Psoas muscle (tissue), 8 donors: ENCODE data around the gene TACSTD2. TPM values are rescaled to one million over a fixed set of nuclear protein-coding genes. Genes with fewer than 3 reads are reported as not detected.

Experiments
- ATAC-seq, 4 donors: fragments of 200-7000 bp; cut with Tn5 transposase; one replicate each; pipeline ENCODE4 v1.9.1; 2020; ENCODE audit warnings: moderate library complexity in 3 of 4, mild to moderate bottlenecking in 2 of 4
- DNase-seq, 2 donors: peaks; one replicate each; pipeline ENCODE4 v3.0.0-alpha.2; 2020
- H3K27ac ChIP-seq: fragments of 200-600 bp; one replicate; pipeline ENCODE4 v1.8.0; 2022
- H3K27me3 ChIP-seq, 3 donors: fragments of 200-600 bp in 1 of 3; one replicate each; pipeline versions ENCODE4 v1.6.1 to v1.8.0; 2013 to 2022; ENCODE audit warnings: low read length in 2 of 3, mild to moderate bottlenecking in 2 of 3, moderate library complexity in 1 of 3; ENCODE audit not compliant: insufficient read depth in 3 of 3
- H3K36me3 ChIP-seq, 2 donors: fragments of 200-600 bp in 1 of 2; one replicate each; pipeline versions ENCODE4 v1.6.1 to v1.8.0; 2013 to 2022; ENCODE audit warnings: low read depth in 1 of 2, mild to moderate bottlenecking in 1 of 2, moderate library complexity in 1 of 2; ENCODE audit not compliant: insufficient read depth in 1 of 2
- H3K4me1 ChIP-seq: fragments of 200-600 bp; one replicate; pipeline ENCODE4 v1.8.0; 2022
- H3K4me3 ChIP-seq: fragments of 200-600 bp; one replicate; pipeline ENCODE4 v1.8.0; 2022; ENCODE audit warnings: mild to moderate bottlenecking
- H3K9me3 ChIP-seq: fragments of 200-600 bp; one replicate; pipeline ENCODE4 v1.8.0; 2022
- CTCF ChIP-seq: fragments of 200-600 bp; IDR thresholded peaks from one replicate; pipeline ENCODE4 v1.8.0; 2022; ENCODE audit warnings: antibody characterized with exemption
- WGBS, 3 donors: extraction: QIAGEN DNeasy Blood & Tissue Kit; methylation state at CpG; one replicate each; pipeline versions ENCODE4 v1.1.6 to v1.1.7; 2013; 5-methylcytosine and 5-hydroxymethylcytosine counted together
- intact Hi-C, 2 donors: fragments of 100-400 bp; cut with DNase I; formaldehyde crosslinking; loops; one replicate each; pipeline versions ENCODE4 v1.11.0 to v1.14.2; 2022
- polyA plus RNA-seq, 3 donors: library from polyadenylated mRNA; stranded (reverse); fragments of 200-250 nt; gene quantifications; one replicate each; pipeline ENCODE4 v1.2.3, GENCODE V29; 2013
- total RNA-seq, 4 donors: library from RNA; stranded (reverse); fragmentation: NEBNext Ultra II Directional in 2 of 4; extraction: Animal tissue kit (Norgen Biotek cat#: 25700) in 2 of 4; gene quantifications; one replicate each; pipeline versions ENCODE4 v1.2.1 to v1.2.4, GENCODE V29; 2021 to 2023
- donor health status: healthy with polysubstance abuse.
- donor health status: DM: no; HTN: no; CAD: no; lungs with moderate emphysema.
- donor health status: Bipolar disorder and iron deficiency.
- donor health status: healthy.
- donor health status: DM: yes; HTN: yes; CAD: no.
- donor health status: DM: no; HTN: no; CAD: no.
- donor health status: DM: no; HTN: no; CAD: no.
- donor health status: DM: yes; HTN: yes; CAD: no.

TACSTD2 gene
- total and polyA plus RNA-seq, 7 donors: 0.12 to 0.34 (median 0.22) TPM

- no peaks in the 10 kb centered on the region for H3K9me3 ChIP-seq
- no peaks in the 10 kb centered on the region for H3K4me1 ChIP-seq
- WGBS, 3 donors: 91 to 99% (median 96%) methylated on average over 1 of the region's 1 CpG
- no peak overlapping the region for H3K4me3 ChIP-seq
- H3K27ac ChIP-seq: no peak overlapping the region
- DNase-seq (no peak), ATAC-seq (no peak)
- no peak for TF ChIP-seq CTCF
- intact Hi-C loops: no loop called here
- no peaks in the 10 kb centered on the region for H3K27me3 ChIP-seq
- H3K36me3 ChIP-seq: peaks cover 0 to 55% of the 10 kb centered on the region in 2 donors
Observed at GRCh38 chr1:58529284-58529683, 47.8 kb downstream of the TACSTD2 start.

DNA sequence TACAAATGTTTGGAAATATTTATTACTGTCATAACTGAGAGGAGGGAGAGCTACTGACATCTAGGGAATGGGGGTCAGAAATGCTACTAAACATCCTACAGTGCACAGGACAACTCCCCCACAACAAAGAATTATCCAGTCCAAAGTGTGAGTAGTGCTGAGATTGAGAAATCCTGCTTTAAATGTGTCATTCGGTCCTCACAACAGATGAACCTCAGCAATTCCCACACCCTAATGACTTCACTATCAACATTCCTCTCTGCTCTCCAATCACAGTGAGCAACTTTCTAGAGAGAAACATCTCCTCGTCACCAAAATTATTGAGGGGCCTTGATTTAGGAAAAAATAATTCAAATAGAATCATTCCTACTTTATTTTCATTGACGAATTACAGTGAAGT is 48.5 kb downstream of the TACSTD2 start:
- Histone ChIP-seq H3K27ac (no peak overlapping the region), H3K4me3 (no peak overlapping the region), H3K9me3 (no peaks in the 10 kb centered on the region), H3K4me1 (no peaks in the 10 kb centered on the region), H3K36me3 (peaks cover 0 to 60% of the 10 kb centered on the region in 2 donors), H3K27me3 (no peaks in the 10 kb centered on the region)
- peak in 2 of 4 donors; percentile 40 to 51 for ATAC-seq
- WGBS, 3 donors: 80 to 89% (median 85%) methylated on average over 3 of the region's 3 CpGs
- TF ChIP-seq CTCF: no peak
- intact Hi-C loops: no loop called here
- DNase-seq: no peak

Other genes starting within 250 kb of the TACSTD2 start
- 10 to 100 TPM; 16.5 to 30.4 (median 23.7) TPM for gene OMA1, start 30.5 kb downstream of the TACSTD2 start, total RNA-seq
- 10 to 100 TPM in 1 of 3 donors, 1 to 10 TPM in 2; 8.2 to 22.0 (median 9.8) TPM for gene OMA1, start 30.5 kb downstream of the TACSTD2 start, polyA plus RNA-seq
- gene MYSM1, start 122.8 kb upstream of the TACSTD2 start, total RNA-seq: 10 to 100 TPM in 3 of 4 donors, 1 to 10 TPM in 1; 9.7 to 21.6 (median 14.3) TPM
- 1 to 10 TPM; 3.8 to 6.2 (median 6.1) TPM for gene MYSM1, start 122.8 kb upstream of the TACSTD2 start, polyA plus RNA-seq
- gene JUN, start 206.8 kb upstream of the TACSTD2 start, total RNA-seq: 100 to 1,000 TPM in 3 of 4 donors, 10 to 100 TPM in 1; 93.8 to 213 (median 164) TPM
- gene JUN, start 206.8 kb upstream of the TACSTD2 start, polyA plus RNA-seq: 100 to 1,000 TPM in 1 of 3 donors, 10 to 100 TPM in 2; 40.1 to 137 (median 60.0) TPM